Ishikawa (cell line): ENCODE data around the gene PARP11.

Experiments
- CREB1 ChIP-seq: IDR thresholded peaks from 2 replicates; pipeline ENCODE4 v1.6.1; 2012; ENCODE audit warnings: low read depth
- EP300 ChIP-seq: IDR thresholded peaks from 2 replicates; pipeline ENCODE4 v1.6.1; 2012; ENCODE audit warnings: borderline replicate concordance
- FOXM1 ChIP-seq: IDR thresholded peaks from 2 replicates; pipeline ENCODE4 v1.6.1; 2012; ENCODE audit warnings: low read depth, borderline replicate concordance
- RAD21 ChIP-seq: IDR thresholded peaks from 2 replicates; pipeline ENCODE4 v1.6.1; 2012; ENCODE audit warnings: low read depth
- TAF1 ChIP-seq: IDR thresholded peaks from 2 replicates; pipeline ENCODE4 v1.6.1; 2012; ENCODE audit warnings: low read depth, mild to moderate bottlenecking
- TCF12 ChIP-seq: IDR thresholded peaks from 2 replicates; pipeline ENCODE4 v1.6.1; 2012; ENCODE audit warnings: low read depth
- YY1 ChIP-seq: IDR thresholded peaks from 2 replicates; pipeline ENCODE4 v1.6.1; 2012; ENCODE audit warnings: low read depth
- ZBTB7A ChIP-seq: IDR thresholded peaks from 2 replicates; pipeline ENCODE4 v1.6.1; 2012; ENCODE audit warnings: low read depth
- TF ChIP-seq, protein P1 (sequence below): IDR thresholded peaks from 2 replicates; pipeline ENCODE4 v1.6.1; 2012

DNA sequence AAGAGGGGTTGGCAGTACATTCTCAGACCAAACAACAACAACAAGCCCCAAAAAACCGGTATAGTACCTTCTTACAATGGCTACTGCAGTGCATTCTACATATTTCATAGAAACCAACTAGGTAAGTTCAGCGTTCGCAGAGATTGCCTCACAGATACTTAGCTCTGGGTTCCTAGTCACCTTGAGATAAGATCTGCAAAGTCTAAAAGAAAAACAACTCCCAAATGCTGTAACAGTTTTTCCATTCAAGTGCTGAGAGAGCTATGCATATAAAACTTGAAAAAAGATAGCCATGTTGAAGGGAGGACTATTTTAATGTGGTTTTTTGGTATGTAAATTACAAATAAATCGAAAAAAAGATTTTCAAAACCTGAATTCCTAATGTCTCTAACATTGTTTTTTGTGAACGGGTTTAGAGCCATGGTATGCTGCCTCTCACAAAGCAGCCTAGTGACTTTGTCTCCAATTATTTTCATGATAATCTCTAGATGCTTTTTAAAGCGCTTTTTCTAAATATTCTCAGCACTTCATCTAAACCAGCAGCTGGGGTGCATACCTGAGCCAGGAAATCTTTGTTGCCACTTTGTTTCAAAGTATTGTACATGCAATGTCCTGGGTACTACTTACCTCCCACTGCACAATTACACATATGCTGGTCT, 63.7 kb downstream of the PARP11 start:
- TF ChIP-seq RAD21 (no peak), TAF1 (no peak), YY1 (no peak), CREB1 (no peak), EP300 (no peak), ZBTB7A (no peak), TCF12 (no peak), FOXM1 (no peak)
- TF ChIP-seq, protein P1, sequence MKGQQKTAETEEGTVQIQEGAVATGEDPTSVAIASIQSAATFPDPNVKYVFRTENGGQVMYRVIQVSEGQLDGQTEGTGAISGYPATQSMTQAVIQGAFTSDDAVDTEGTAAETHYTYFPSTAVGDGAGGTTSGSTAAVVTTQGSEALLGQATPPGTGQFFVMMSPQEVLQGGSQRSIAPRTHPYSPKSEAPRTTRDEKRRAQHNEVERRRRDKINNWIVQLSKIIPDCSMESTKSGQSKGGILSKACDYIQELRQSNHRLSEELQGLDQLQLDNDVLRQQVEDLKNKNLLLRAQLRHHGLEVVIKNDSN = no peak
